ENCODE results near the gene BICD1. TPM values are rescaled to one million over a fixed set of nuclear protein-coding genes. Genes with fewer than 3 reads are reported as not detected.

Gene BICD1
- total RNA-seq, 4 donors from 2014 or later, result 1.5 to 4.5 (median 2.4) TPM

DNA sequence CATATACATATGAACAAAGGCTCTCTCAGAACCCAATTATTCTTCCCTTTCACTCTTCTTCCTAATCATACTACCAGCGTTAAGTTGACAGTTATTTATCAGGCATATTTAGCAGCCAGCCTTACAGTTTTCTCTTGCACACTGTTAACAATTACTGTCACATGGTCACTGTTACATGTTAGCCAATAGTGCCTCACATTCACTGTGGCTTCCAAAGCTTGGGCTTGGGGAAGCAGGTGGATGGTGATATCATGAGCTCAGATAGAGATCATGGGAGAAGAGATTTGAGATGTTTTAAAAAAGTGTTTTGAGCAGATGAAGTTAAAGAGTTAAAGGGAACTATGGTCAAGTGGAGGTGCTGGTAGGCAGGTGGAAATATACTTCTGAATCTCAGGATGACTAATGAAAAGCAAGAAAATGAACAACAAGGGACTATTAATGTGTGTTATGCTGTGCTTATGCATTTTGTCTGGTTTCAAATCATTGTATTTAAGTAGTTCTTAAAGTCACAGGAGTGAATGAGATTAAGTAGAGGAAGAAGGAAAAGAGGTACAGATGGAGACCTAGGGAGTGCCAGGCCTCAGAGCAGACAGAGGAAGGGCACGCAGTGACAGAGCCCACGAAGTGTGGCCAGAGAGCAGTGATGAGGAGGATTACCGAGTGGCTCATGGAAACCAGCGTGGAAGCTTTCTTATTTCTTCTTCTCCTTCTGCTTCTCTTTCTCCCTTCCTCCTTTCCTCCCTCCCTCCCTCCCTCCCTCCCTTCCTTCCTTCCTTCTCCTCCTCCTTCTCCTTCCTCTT, 39.6 kb downstream of the BICD1 start:
- WGBS, 2 donors, result 72 to 77% methylated on average over 5 of the region's 5 CpGs
- TF ChIP-seq, protein P1, sequence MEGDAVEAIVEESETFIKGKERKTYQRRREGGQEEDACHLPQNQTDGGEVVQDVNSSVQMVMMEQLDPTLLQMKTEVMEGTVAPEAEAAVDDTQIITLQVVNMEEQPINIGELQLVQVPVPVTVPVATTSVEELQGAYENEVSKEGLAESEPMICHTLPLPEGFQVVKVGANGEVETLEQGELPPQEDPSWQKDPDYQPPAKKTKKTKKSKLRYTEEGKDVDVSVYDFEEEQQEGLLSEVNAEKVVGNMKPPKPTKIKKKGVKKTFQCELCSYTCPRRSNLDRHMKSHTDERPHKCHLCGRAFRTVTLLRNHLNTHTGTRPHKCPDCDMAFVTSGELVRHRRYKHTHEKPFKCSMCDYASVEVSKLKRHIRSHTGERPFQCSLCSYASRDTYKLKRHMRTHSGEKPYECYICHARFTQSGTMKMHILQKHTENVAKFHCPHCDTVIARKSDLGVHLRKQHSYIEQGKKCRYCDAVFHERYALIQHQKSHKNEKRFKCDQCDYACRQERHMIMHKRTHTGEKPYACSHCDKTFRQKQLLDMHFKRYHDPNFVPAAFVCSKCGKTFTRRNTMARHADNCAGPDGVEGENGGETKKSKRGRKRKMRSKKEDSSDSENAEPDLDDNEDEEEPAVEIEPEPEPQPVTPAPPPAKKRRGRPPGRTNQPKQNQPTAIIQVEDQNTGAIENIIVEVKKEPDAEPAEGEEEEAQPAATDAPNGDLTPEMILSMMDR (IDR thresholded peaks at IDR 0.05), result no peak
- no peak for TF ChIP-seq POLR2A (IDR thresholded peaks at IDR 0.05)
- intact Hi-C loops (cut with DNase I; ENCODE audit: low total_unique reads), result no loop called here
- no peak overlapping the region for H3K4me3 ChIP-seq (ENCODE audit: low read depth, poor library complexity, severe bottlenecking)
- no peak for DNase-seq (ENCODE audit: low spot score in 2 of 2)

DNA sequence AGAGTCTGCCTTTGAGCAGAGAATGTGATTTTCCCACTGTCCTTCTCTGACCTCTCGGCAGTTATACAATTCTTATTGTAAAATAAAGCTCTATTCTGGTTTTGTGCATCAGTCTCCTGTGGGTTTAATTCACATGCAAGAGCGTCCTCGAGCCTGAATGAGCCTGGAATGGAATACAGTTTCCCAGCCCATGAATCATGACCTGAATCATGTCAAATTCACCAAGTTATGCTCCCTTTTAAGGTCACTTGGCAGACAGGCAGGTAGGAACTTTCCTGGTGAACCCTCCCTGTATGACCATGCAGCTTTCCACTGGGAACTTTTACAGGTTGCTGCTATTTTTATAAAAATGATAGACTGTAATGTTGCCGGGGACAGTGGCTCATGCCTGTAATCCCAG, 41.7 kb downstream of the BICD1 start:
- no peak overlapping the region for H3K4me3 ChIP-seq (ENCODE audit: low read depth, poor library complexity, severe bottlenecking)
- TF ChIP-seq, protein P1 (IDR thresholded peaks at IDR 0.05), result no peak
- no peak for TF ChIP-seq POLR2A (IDR thresholded peaks at IDR 0.05)
- intact Hi-C loops (cut with DNase I; ENCODE audit: low total_unique reads), result no loop called here
- no peak for DNase-seq (ENCODE audit: low spot score in 2 of 2)
- 93 to 94% methylated on average over 4 of the region's 4 CpGs for WGBS, 2 donors

DNA sequence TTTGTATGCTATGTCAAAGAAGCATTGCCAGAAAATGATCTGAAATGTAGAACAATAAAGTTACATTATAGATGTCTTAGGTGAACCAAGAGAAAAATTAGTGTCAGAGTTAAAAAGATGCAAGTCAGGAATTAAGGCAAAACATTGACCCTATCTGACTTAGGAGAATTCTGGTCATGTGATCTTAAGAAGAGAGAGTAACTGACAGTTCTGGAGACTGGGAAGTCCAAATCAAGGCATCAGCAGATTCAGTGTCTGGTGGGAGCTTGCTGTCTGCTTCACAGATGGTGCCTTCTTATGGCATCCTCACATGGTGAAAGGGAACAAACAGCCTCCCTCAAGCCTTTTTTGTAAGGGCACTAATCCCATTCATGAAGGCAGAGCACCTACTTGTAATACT, 42.8 kb downstream of the BICD1 start:
- intact Hi-C loops (cut with DNase I; ENCODE audit: low total_unique reads), result no loop called here
- DNase-seq (ENCODE audit: low spot score in 2 of 2), result no peak
- TF ChIP-seq, protein P1 (IDR thresholded peaks at IDR 0.05), result no peak
- no peak for TF ChIP-seq POLR2A (IDR thresholded peaks at IDR 0.05)
- no peak overlapping the region for H3K4me3 ChIP-seq (ENCODE audit: low read depth, poor library complexity, severe bottlenecking)

DNA sequence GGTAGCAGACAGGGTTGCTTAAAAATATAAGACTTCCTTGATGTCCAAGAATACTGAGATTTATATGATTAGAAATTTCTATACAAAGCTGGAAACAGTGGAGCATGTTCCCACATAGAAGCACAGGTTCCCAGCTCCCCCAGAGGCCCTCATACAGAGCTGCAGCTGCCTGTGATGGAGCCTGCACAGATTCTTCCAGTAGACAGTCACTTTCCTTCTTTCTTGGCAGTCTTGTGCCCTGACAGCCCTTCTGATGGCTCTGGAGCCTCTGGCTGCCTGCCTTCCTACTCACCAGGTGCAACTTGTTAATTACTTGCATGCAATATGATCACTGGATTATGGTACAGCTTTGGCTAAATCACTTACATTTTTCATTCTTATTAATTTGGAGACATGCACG, 44.4 kb downstream of the BICD1 start:
- TF ChIP-seq, protein P1 (IDR thresholded peaks at IDR 0.05), result no peak
- TF ChIP-seq POLR2A (IDR thresholded peaks at IDR 0.05), result no peak
- WGBS, 2 donors, result 77 to 89% methylated on average over 1 of the region's 1 CpG
- intact Hi-C loops (cut with DNase I; ENCODE audit: low total_unique reads), result no loop called here
- H3K4me3 ChIP-seq (ENCODE audit: low read depth, poor library complexity, severe bottlenecking), result no peak overlapping the region
- DNase-seq (ENCODE audit: low spot score in 2 of 2), result no peak

DNA sequence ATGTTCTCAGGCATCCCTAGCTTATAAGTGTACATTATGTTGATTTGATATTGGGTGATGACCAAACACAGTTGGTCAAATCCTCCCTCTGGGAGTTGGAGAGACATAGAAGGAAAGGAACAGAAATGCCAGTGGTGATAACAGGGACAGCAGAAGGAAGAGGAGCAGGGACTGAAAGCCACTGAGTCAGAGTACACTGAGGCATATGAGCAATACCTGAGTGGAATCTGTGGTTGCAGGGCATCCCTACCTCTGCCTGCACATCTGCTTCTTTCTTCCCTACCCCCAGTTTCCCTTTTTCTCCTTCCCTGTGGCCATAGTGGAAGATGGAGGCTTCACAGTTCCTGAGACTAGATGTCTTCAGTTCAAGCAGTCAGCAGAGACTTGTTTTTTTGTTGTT, 44.9 kb downstream of the BICD1 start:
- DNase-seq (ENCODE audit: low spot score in 2 of 2), result no peak
- TF ChIP-seq POLR2A (IDR thresholded peaks at IDR 0.05), result no peak
- TF ChIP-seq, protein P1 (IDR thresholded peaks at IDR 0.05), result no peak
- intact Hi-C loops (cut with DNase I; ENCODE audit: low total_unique reads), result no loop called here
- H3K4me3 ChIP-seq (ENCODE audit: low read depth, poor library complexity, severe bottlenecking), result no peak overlapping the region

DNA sequence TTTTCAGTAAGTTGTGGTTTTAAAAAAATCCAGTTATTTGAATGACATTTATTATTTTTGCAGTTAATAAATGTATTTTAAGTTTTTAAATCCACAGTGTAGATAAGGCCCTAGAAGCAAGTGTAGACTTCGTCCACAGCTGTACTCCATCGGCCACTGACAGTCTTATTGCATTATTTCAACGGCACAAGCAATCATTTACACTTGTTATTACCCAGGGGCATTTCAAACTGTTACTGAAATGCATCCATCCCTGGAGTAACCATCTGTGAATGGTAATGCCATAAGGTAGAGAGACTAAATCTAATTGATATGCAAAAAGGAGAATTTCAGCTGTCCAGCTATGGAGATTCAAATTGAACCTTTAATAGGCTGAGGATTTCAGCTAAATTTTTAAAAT, 48.4 kb downstream of the BICD1 start:
- H3K4me3 ChIP-seq (ENCODE audit: low read depth, poor library complexity, severe bottlenecking), result no peak overlapping the region
- TF ChIP-seq, protein P1 (IDR thresholded peaks at IDR 0.05), result no peak
- TF ChIP-seq POLR2A (IDR thresholded peaks at IDR 0.05), result no peak
- DNase-seq (ENCODE audit: low spot score in 2 of 2), result no peak
- intact Hi-C loops (cut with DNase I; ENCODE audit: low total_unique reads), result no loop called here
- WGBS, 2 donors, result 74 to 82% methylated on average over 3 of the region's 3 CpGs
